Fibroblast of the aortic adventitia (primary cell): ENCODE data around the gene AFF2. TPM values are rescaled to one million over a fixed set of nuclear protein-coding genes. Genes with fewer than 3 reads are reported as not detected.

Source experiments
- DNase-seq: peaks from one replicate; pipeline ENCODE4 v3.0.0-alpha.2; 2010; ENCODE audit warnings: low read depth
- H3K4me3 ChIP-seq: 2 replicates; pipeline ENCODE4 v1.5.1; 2011; ENCODE audit warnings: low read depth, mild to moderate bottlenecking, control low read depth, low read length, moderate library complexity
- total RNA-seq: library from RNA; depleted of rRNA; stranded (reverse); fragments of >200 nt; gene quantifications from 2 replicates; pipeline ENCODE4 v1.2.3, GENCODE V29; 2012; ENCODE audit warnings: low replicate concordance
- TF ChIP-seq, protein P1 (sequence below): IDR thresholded peaks from 2 replicates; pipeline ENCODE4 v1.5.1; 2011; ENCODE audit warnings: mild to moderate bottlenecking, low read length, control low read depth, inconsistent platforms; ENCODE audit not compliant: insufficient read depth

The AFF2 gene
- total RNA-seq, 1 donor, result 6.6 TPM

DNA sequence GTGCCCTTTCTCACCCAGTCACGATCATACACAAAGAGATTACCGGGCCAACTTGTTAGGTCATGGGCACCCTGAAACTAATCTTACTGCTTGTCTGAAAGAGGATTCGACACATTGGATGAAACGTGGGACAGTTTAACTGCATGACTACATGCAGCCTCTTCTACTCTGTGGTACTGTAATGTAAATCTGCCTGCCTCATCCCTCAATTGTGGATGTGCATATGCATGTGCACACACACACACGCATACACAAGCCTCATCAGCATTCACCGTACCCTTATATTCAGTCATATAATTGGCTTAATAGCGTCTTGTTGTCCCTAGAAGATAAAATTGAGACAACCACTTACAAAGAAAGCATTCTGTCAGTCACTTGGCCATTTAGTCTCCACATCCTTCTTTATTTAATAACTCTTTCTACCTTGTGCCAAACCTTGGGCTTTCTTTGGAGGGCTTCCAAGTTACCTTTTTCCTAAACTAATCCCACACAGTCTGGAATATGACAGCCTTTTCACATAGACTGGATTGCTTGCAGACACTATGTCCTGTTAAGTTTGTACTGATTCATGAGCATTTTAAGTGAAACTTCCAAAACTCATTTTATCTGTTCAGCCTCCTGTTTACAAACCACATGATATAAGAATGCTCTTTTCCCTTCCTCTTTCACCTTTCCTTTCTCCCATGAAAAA, 132.9 kb downstream of the AFF2 start:
- no peak for DNase-seq
- TF ChIP-seq, protein P1, sequence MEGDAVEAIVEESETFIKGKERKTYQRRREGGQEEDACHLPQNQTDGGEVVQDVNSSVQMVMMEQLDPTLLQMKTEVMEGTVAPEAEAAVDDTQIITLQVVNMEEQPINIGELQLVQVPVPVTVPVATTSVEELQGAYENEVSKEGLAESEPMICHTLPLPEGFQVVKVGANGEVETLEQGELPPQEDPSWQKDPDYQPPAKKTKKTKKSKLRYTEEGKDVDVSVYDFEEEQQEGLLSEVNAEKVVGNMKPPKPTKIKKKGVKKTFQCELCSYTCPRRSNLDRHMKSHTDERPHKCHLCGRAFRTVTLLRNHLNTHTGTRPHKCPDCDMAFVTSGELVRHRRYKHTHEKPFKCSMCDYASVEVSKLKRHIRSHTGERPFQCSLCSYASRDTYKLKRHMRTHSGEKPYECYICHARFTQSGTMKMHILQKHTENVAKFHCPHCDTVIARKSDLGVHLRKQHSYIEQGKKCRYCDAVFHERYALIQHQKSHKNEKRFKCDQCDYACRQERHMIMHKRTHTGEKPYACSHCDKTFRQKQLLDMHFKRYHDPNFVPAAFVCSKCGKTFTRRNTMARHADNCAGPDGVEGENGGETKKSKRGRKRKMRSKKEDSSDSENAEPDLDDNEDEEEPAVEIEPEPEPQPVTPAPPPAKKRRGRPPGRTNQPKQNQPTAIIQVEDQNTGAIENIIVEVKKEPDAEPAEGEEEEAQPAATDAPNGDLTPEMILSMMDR, result no peak

DNA sequence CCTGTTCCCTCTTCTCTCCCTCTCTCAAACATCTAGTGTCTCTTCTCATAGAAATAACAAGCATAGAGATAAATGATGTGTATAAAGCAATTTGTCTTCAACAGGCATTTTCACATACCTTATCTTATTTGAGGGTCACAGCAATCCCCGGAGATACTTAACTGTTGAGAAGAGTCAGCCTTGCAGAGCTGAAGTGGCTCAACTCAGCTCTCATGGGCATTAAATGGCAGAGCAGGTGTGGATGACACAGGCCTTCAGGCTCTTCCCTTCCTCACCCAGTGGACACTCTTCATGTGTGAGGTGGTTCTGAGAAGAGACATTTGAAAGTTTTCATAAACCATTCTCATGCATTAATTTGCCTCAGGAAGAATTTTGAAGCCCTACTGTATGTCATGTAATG, 134.2 kb downstream of the AFF2 start:
- no peak overlapping the region for H3K4me3 ChIP-seq
- TF ChIP-seq, protein P1, result no peak
- no peak for DNase-seq

More for the DNA sequence above, 132.9 kb downstream of the AFF2 start:
- H3K4me3 ChIP-seq, result no peak overlapping the region

DNA sequence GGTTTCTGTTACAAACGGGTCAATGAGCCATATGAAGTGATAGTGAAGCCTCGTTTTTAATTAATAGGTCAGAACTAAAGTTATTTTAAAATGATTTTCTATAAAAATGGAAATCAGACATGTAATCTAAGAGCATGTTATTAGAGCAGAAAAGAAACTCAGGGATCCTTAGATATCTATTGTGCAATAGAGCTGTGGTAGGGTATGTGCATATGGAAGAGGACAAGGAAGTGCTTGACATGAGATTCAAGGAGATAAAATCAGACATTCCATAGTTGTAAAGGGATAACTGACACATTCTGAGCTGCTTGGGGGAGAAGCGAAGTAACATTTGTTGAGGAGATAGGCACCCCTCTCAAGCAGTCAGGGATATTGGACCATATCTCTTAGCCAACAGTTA, 143.0 kb downstream of the AFF2 start:
- DNase-seq, result no peak
- TF ChIP-seq, protein P1, result no peak
- H3K4me3 ChIP-seq, result no peak overlapping the region

DNA sequence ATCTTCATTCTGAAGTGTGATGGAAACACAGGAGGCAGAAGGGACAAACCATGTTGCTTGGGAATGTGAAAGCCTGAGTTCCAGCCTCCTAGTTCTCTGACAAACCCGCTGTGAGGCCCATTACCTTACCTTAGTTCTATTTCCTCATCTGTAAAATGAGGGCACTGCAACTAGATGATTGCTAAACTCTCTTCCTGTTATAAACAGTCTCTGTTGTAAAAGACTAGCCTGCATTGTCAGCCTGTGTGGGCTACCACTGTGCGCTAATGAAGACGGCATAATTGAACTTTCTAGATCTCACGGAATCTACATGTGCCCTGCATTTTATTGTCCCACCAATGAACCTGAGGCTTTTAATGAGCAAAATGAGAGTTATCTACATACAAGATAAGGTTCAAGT, 147.2 kb downstream of the AFF2 start:
- no peak overlapping the region for H3K4me3 ChIP-seq
- TF ChIP-seq, protein P1, result no peak
- DNase-seq, result no peak

DNA sequence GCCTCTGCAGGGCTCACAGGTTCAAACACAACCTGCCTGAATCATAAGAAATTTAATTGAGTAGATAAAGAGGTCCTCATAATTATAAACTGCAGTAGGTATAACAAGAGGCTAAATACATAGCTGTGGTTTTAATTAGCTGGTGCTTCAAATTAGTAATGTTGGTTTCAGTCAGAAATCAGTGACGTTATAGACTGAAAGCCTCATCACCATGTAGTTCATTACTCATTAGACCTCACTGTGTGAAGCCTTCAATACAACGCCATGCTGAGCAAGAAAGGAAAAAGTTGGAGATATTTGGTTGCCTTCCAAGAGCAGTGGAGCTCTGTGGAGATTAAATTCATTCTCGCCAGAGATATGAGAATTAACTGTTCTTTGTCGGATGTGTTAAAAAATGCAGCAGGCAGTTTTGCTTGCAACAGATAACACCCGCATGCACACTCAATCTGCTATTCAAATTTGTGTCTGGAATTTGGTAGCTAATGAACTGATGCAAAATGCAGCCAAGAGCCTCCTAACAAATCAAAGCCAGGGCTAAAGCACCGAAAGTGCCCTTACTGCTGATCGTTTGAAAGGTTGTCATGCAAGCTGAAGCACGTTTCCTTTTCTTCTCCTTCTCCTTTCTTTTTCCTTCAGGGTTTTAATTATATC, 148.9 kb downstream of the AFF2 start:
- no peak overlapping the region for H3K4me3 ChIP-seq
- TF ChIP-seq, protein P1, result no peak
- DNase-seq, result peak; percentile 17

DNA sequence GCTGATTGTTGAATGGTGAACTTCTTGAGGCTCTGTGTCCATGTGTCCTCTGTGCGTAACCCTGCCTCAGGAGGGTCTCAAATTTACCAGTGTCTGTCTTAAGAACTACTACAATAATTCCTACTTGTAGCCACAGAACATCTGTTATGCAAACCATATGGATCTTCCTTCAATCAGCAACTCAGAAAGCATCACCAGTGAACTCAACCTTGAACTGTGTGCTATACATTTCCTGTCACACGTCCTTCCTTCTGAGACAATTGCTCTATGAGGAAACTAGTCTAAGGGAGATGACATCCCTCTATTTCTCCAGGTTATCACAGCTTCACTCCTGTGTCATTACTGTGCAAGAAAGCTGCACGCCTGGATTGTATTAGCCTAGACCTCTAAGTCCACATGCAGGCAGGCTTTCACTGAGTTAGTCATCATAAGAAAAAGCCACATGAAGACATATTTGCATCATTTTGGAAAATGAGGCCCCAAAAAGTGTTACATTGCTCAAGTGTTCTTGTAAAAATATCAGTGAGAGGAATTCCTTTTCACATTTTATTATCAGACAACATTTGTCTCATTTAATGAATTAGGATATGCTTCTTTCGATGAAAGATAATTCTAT, 157.8 kb downstream of the AFF2 start:
- no peak overlapping the region for H3K4me3 ChIP-seq
- TF ChIP-seq, protein P1, result no peak
- DNase-seq, result no peak
